Stimulated activated CD8-positive, alpha-beta memory T cell treated with anti-CD3 and anti-CD28 coated beads, Interleukin-7, amount 100 ng/mL, for 4 hours (primary cell): Measurements from ENCODE around the gene SCN9A.
"Not testable (repeated sequence)": the region's sequence is repeated elsewhere in the genome, so short reads cannot be mapped to it uniquely, and the experiment has no call there.

Experiments
- DNase-seq, 2 donors: peaks; one replicate each; pipeline ENCODE4 v3.0.0-alpha.2; 2020; ENCODE audit warnings: low read depth in 2 of 2

Gene SCN9A

GRCh38 chr2:166375736-166376487 is at the start of gene SCN9A:
SCN9A (minus strand) TSS chr2:166375944; CDS start chr2:166311756, 64,188 bp downstream.
- DNase-seq, result no peak

- DNase-seq, result no peak
These were observed 49.1 kb upstream of the SCN9A start for GRCh38 chr2:166424841-166425240.

DNA sequence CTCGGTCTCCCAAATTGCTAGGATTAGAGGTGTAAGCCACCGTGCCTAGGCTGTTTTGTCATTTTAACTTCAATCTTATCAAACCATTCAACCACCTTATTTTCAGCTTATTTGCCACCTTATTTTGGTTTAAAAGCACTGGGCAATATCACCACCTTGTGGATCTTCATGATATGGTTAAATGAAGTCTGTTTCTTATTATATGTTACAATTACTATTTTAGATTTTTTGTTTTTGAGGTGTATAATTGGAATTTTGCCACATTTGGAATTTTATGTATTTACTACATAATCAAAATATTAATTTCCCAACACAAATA is 43.8 kb upstream of the SCN9A start:
- no peak for DNase-seq

- no peak for DNase-seq
These were observed 43.3 kb upstream of the SCN9A start for GRCh38 chr2:166418853-166419615.

- DNase-seq, result no peak
These were observed 41.9 kb upstream of the SCN9A start for GRCh38 chr2:166417669-166418068.

DNA sequence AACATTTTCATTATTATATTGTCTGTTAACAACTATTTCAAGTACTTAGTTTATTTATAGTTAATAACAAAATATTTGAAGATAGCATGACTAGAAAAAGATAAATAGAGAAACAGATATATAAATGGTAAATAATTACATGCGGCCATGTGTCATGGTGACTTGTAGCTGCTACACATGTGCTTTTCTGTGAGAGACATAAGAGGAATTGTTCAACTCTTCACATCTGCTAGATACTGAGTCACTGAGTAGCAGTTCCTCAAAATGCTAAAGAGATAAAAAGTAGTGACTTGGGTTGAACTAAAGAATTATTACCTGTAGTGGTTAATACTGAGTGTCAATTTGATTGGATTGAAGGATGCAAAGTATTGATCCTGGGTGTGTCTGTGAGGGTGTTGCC is 37.5 kb upstream of the SCN9A start:
- DNase-seq, result no peak

DNA sequence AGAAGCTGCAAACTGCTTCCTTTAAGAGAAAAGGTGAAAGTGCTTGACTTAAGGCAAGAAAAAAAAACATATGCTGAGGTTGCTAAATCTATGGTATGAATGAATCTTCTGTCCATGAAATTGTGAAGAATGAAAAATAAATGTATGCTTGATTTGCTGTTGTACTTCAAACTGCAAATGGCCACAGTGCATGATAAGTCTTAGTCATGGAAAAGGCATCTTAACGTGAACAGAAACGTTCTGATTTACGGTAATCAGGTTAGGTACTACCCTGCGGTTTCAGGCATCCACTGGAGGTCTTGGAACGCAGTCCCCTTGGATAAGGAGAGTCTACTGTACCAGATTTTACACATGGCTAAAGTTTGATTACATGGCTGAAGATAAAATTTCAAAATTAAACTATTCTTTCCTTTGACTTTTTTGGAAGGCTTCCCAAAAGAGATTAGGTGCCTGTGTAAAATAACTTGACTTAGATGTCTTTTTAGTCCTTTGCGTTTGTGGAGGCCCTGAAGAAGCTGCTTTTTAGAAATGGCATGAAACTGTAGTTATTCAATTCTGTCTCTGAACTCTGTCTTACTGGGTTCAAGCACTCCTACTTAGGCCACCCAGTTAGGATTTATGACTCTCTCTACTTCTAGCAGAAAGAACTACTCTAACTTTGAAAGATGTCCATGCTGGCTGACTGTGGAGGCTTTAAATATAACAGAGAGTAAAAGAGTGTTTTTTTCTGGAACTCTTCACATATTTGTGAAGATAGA is 35.9 kb upstream of the SCN9A start:
- DNase-seq, result no peak

DNA sequence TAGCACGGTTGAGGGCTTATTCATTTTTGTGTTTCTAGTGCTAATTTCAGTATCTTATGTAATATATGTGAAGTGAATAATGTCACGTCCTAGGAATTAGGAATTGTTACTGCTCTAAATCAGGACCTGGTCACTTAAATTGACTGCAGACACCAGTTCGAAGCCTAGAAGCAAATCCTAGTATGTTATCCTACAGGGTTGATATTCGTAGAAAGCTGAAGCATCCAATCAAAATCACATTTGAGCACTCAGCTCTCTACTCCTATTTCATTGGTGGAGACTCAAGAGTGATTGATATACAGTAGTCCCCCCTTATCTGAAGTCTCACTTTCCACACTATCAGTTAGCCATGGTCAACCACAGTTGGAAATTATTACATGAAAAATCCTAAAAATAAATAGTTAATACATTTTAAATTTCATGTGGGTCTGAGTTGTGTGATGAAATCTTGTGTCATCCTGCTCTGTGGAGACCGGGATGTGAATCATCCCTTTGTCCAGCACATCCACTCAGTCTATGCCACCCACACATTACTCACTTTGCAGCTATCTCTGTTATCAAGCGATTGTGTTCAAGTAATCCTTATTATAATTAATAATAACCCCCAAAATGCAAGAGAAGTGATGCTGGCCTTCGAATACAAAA is 35.2 kb upstream of the SCN9A start:
- no peak for DNase-seq

DNA sequence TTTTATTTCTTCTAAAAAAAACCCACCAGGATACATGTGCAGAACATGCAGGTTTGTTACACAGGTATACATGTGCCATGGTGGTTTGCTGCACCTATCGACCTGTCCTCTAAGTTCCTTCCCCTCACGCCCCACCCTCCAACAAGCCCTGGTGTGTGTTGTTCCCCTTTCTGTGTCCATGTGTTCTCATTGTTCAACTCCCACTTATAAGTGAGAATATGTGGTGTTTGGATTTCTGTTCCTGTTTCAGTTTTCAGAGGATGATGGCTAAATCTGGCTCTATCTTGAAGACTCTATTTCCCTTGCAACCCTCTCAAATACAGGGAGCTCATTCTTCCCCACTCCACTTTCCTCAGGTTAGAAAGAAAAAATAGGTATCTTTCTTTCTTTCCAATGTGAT is 32.0 kb upstream of the SCN9A start:
- not testable (repeated sequence) for DNase-seq

GRCh38 chr2:166406374-166406773 is 30.6 kb upstream of the SCN9A start:
- no peak for DNase-seq

DNA sequence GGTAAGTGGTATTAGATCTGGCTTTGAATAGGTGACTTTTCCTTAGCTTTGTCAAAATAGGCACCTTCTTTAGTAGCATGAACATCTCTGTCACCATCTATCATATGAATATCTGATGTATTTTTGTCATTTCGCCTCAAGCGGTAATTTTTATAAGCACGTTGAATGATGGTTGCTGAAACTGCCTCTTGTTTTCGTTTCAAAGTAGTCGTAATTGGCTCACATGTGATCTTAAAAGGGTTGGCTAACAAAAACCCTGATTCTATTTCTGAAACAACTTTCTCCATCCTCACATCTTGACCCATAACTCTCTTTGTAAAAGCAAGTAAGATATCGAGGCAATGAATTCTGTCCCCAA is 29.8 kb upstream of the SCN9A start:
- no peak for DNase-seq

DNA sequence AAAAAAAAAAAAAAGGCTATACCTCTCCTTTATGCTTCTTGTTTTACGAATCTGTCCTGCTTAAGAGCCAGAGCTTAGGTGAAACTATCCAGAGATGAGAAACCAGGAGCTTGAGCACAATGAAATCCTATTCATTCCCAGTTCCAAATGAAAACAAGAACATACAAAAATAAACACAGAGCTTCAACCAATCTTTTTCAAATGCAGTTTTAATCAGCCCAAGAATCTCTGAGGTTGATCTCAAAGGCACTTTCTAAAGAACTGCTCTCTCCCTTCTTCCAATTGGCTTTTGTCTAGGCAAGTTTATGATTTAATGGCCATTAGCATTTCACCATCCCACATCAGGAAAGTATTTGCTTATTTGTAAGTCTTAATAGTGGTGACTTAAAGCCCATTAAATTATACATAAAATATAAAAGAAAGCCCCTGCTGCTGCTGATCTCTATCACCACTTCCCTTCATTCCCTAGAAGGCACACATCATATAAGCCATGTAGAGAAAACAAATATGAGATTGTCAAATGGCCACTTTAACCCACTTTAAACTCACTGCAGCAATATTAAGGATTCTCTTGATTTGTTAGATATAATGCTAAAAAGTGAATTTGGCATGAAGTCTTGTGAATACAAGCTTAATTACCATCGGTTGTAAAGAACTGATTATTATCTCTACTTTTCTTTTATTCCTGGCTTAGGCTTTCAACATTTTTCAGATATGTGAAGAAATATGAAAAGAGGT is 29.3 kb upstream of the SCN9A start:
- no peak for DNase-seq

- DNase-seq, result no peak
These were observed 18.5 kb upstream of the SCN9A start for GRCh38 chr2:166394245-166394644.

DNA sequence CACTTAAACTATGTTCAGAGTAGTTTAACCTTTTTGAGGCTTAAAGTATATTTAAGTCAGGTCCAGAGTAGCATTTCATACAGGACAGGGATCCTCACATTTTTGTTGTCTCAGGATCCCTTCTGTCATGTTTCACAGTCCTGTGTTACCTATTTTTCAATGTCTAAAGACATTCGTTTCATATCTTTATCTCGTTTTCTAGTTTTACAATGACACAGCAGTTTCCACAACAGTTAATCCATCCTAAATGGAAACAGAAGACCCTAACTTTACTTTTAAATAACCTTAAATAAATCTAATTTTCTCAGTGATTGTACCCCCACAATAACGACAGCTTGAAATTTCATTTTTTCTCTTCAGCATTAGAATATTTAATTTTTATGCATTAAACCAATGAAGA is 17.3 kb upstream of the SCN9A start:
- DNase-seq, result no peak

DNA sequence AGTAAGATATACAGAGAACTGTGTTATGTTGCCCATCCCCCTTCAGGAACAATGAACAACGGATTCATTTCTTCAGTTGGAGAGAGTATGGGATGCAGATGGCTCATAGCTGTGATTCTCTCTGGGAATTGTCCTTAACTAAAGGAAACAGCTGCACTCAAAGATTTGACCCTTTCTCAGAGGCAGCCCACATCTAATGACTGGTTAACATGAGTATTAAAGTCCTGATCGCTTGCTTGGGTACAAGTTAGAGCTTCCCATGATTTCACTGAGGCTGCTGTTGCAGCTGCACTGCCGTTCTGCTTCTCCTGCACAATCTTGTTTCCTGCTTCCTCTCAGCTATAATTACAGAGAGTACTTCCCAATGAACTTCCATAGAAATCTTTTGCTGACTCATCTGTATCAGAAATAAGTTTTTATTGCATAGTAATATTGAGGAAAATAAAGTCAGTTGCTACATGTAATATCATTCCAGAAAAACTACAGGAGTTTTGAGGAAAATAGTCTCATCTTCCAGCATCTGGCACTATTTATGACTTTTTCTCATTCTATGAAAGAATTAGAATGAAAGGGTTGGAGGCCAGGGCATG is 12.8 kb upstream of the SCN9A start:
- DNase-seq, result no peak

DNA sequence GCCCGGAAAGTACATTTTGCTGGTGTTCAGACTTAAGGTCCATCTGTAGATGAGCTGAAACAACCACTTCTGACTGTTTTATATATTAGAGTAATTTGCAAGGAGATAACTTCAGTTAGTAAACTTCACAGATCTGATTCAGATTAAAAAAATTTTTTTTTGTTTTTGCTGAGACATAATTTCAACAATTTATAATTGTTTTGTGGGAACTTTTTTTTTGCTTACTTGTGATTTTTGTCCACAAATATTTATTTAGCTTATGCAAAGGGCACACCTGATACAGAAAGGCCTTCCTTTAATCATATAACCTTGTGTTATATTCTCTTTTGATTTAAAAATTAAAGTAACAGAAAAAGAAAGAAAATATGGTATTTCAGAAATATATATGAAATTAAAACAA is 9.6 kb upstream of the SCN9A start:
- DNase-seq, result no peak

- DNase-seq, result no peak
These were observed 9.0 kb upstream of the SCN9A start for GRCh38 chr2:166384774-166385173.

DNA sequence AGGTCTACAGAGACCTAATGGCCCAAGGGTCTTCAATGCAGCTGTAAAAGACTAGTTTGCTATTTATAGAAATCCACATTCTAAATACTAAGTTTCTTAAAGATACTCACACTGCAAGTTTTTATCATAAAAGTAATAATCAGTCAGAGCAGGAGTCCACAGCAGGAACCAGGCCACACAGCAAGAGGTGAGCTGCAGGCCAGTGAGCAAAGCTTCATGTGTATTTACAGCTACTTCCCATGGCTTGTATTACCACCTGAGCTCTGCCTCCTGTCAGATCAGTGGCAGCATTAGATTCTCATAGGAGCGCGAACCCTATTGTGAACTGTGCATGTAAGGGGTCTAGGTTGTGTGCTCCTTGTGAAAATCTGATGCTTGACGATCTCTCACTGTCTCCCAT is 6.7 kb upstream of the SCN9A start:
- DNase-seq, result no peak

- no peak for DNase-seq
These were observed 4.9 kb upstream of the SCN9A start for GRCh38 chr2:166380615-166381014.

- no peak for DNase-seq
These were observed 1.1 kb upstream of the SCN9A start for GRCh38 chr2:166376873-166377272.

- DNase-seq, result no peak
These were observed 714 bp upstream of the SCN9A start for GRCh38 chr2:166376488-166376828.
